HEK293 (cell line): Measurements from ENCODE around the gene ALOX15.
"Not testable (repeated sequence)": the region's sequence is repeated elsewhere in the genome, so short reads cannot be mapped to it uniquely, and the experiment has no call there.

Experiments used
- CTCF ChIA-PET: fragments of 350-600 bp; formaldehyde crosslinking; extraction: SDS; loops from one replicate; lab custom pipeline; 2021; ENCODE audit warnings: antibody characterized with exemption; lab: Yijun Ruan, JAX
- POLR2A ChIA-PET: fragments of 300-600 bp; formaldehyde crosslinking; extraction: SDS; loops from one replicate; lab custom pipeline; 2020; ENCODE audit warnings: antibody characterized with exemption, inconsistent platforms; lab: Yijun Ruan, JAX
- H3K27ac ChIP-seq: fragments of 200-500 bp; sonication (Bioruptor generic); 2 replicates; pipeline ENCODE4 v1.5.1; 2014; ENCODE audit warnings: low read depth, low read length, control low read depth, inconsistent platforms; ENCODE audit errors: extremely low read depth
- H3K36me3 ChIP-seq, 2 experiments: fragments of 200-500 bp in 1 of 2; sonication (Bioruptor generic) in 1 of 2; 1 replicate in 1 of 2; 2 replicates in 1 of 2; pipeline ENCODE4 v1.5.1; 2014 to 2017; ENCODE audit warnings: inconsistent platforms in 2 of 2, low read length in 2 of 2; ENCODE audit not compliant: control insufficient read depth in 2 of 2, insufficient read depth in 1 of 2
- H3K4me1 ChIP-seq: fragments of 200-500 bp; sonication (Bioruptor generic); 2 replicates; pipeline ENCODE4 v1.5.1; 2014; ENCODE audit warnings: mild to moderate bottlenecking, low read length, inconsistent platforms; ENCODE audit not compliant: control insufficient read depth, insufficient read depth
- H3K4me3 ChIP-seq: 2 replicates; pipeline ENCODE4 v1.5.1; 2011; ENCODE audit warnings: low read depth, mild to moderate bottlenecking, control low read depth, low read length, moderate library complexity
- H3K9me3 ChIP-seq: fragments of 200-500 bp; sonication (Bioruptor generic); 2 replicates; pipeline ENCODE4 v1.5.1; 2014; ENCODE audit warnings: low read depth, low read length, inconsistent platforms; ENCODE audit not compliant: control insufficient read depth, insufficient read depth
- BCL11A ChIP-seq: fragments of 450-650 bp; formaldehyde crosslinking; IDR thresholded peaks from 2 replicates; pipeline ENCODE4 v1.5.1; 2016; ENCODE audit warnings: low read depth, missing biosample characterization, missing genetic modification characterization
- FEZF1 ChIP-seq: fragments of 450-650 bp; formaldehyde crosslinking; IDR thresholded peaks from 2 replicates; pipeline ENCODE4 v1.5.1; 2016; ENCODE audit warnings: missing biosample characterization, missing genetic modification characterization
- GLI4 ChIP-seq: fragments of 450-650 bp; formaldehyde crosslinking; IDR thresholded peaks from 2 replicates; pipeline ENCODE4 v1.5.1; 2016; ENCODE audit warnings: missing biosample characterization, missing genetic modification characterization
- HOXD13 ChIP-seq: sonication (generic); formaldehyde crosslinking; IDR thresholded peaks from 2 replicates; pipeline ENCODE4 v1.8.0; 2022; ENCODE audit warnings: missing genetic modification reagents, borderline replicate concordance
- KLF9 ChIP-seq: fragments of 450-650 bp; formaldehyde crosslinking; IDR thresholded peaks from 2 replicates; pipeline ENCODE4 v1.5.1; 2016; ENCODE audit warnings: missing biosample characterization, missing genetic modification characterization, low read depth
- MZF1 ChIP-seq: fragments of 450-650 bp; formaldehyde crosslinking; IDR thresholded peaks from 2 replicates; pipeline ENCODE4 v1.5.1; 2017; ENCODE audit warnings: missing biosample characterization, missing genetic modification characterization, borderline replicate concordance
- TSHZ1 ChIP-seq: fragments of 450-650 bp; formaldehyde crosslinking; IDR thresholded peaks from 2 replicates; pipeline ENCODE4 v1.5.1; 2016; ENCODE audit warnings: missing biosample characterization, missing genetic modification characterization, borderline replicate concordance
- ZIC2 ChIP-seq: fragments of 450-650 bp; formaldehyde crosslinking; IDR thresholded peaks from 2 replicates; pipeline ENCODE4 v1.5.1; 2016; ENCODE audit warnings: missing biosample characterization, missing genetic modification characterization
- ZNF148 ChIP-seq: fragments of 450-650 bp; formaldehyde crosslinking; IDR thresholded peaks from 2 replicates; pipeline ENCODE4 v1.5.0; 2017; ENCODE audit warnings: missing biosample characterization, missing genetic modification characterization, borderline replicate concordance
- ZNF404 ChIP-seq: fragments of 450-650 bp; formaldehyde crosslinking; IDR thresholded peaks from 2 replicates; pipeline ENCODE4 v1.5.1; 2017; ENCODE audit warnings: missing biosample characterization, missing genetic modification characterization
- ZNF549 ChIP-seq: fragments of 450-650 bp; IDR thresholded peaks from 2 replicates; pipeline ENCODE4 v1.5.1; 2018; ENCODE audit warnings: missing biosample characterization, missing genetic modification characterization, mild to moderate bottlenecking, inconsistent platforms, moderate library complexity
- ZNF600 ChIP-seq: fragments of 450-650 bp; formaldehyde crosslinking; IDR thresholded peaks from 2 replicates; pipeline ENCODE4 v1.5.1; 2016; ENCODE audit warnings: missing biosample characterization, missing genetic modification characterization
- ZNF701 ChIP-seq: fragments of 450-650 bp; formaldehyde crosslinking; IDR thresholded peaks from 2 replicates; pipeline ENCODE4 v1.5.1; 2016; ENCODE audit warnings: missing biosample characterization, missing genetic modification characterization
- ZNF791 ChIP-seq: fragments of 450-650 bp; formaldehyde crosslinking; IDR thresholded peaks from 2 replicates; pipeline ENCODE4 v1.5.1; 2016; ENCODE audit warnings: missing biosample characterization, missing genetic modification characterization
- TF ChIP-seq, protein P1 (sequence below): fragments of 450-650 bp; formaldehyde crosslinking; IDR thresholded peaks from 2 replicates; pipeline ENCODE4 v1.5.1; 2016; ENCODE audit warnings: missing biosample characterization, missing genetic modification characterization
- TF ChIP-seq, protein P2 (sequence below): fragments of 450-650 bp; formaldehyde crosslinking; IDR thresholded peaks from 2 replicates; pipeline ENCODE4 v1.5.1; 2016; ENCODE audit warnings: missing biosample characterization, missing genetic modification characterization

Gene ALOX15

GRCh38 chr17:4657678-4658077 lies 16.2 kb upstream of the ALOX15 start (continued):
- no peak for TF ChIP-seq TSHZ1 (tag by site-specific recombination)
- no peak for TF ChIP-seq ZNF404 (tag by site-specific recombination)
- TF ChIP-seq, protein P1, sequence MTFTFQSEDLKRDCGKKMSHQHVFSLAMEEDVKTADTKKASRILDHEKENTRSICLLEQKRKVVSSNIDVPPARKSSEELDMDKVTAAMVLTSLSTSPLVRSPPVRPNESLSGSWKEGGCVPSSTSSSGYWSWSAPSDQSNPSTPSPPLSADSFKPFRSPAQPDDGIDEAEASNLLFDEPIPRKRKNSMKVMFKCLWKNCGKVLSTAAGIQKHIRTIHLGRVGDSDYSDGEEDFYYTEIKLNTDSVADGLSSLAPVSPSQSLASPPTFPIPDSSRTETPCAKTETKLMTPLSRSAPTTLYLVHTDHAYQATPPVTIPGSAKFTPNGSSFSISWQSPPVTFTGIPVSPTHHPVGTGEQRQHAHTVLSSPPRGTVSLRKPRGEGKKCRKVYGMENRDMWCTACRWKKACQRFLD (tag by site-specific recombination): no peak
- TF ChIP-seq KLF9: no peak
- TF ChIP-seq ZNF600: no peak
- TF ChIP-seq FEZF1 (tag by site-specific recombination): no peak
- no peak for TF ChIP-seq ZNF701 (tag by site-specific recombination)
- TF ChIP-seq MZF1: no peak
- no peak for TF ChIP-seq ZNF791 (tag by site-specific recombination)
- TF ChIP-seq ZIC2: no peak
- TF ChIP-seq ZNF148: no peak

DNA sequence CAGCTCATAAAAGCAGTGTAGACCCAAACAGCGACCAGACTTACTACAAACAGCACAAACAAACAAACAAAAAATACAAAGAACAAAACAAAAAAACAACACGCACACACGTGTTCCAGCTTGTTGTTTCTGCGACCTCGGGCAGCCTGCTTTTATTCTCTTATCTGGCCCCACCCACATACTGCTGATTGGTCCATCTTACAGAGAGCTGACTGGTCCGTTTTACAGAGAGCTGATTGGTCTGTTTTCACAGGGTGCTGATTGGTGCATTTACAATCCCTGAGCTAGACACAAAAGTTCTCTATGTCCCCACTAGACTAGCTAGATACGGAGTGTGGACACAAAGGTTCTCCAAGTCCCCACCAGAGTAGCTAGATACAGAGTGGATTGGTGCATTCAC lies 14.5 kb upstream of the ALOX15 start:
- CTCF ChIA-PET: interaction anchor here (0.6 to 2.4 kb wide), 3 partner anchors 9 to 311 kb away, joined by 3 to 7 read pairs (median 5); no protein-coding TSS in a partner anchor
- H3K27ac ChIP-seq, H3K9me3 ChIP-seq, POLR2A ChIA-PET, H3K4me1 ChIP-seq, H3K4me3 ChIP-seq, H3K36me3 ChIP-seq: not testable (repeated sequence)

DNA sequence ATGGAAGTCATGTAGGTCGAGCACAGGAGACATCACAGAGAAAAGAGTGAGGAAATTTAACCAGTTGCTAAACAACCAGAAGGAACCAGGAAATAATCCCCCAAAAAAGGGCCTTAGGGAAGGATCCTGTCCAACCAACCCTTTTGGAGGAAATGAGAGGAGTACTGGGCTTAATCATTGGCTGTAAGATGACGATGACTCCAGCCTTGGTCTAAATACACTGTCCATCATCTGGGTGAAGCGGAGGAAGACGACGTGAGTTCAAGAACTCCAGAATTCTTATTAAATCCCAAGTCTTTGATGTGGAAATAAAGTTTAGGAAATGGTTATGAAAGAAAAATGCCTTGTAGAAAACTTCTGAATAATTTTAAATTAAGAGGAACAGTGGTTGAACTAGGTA lies 11.5 kb upstream of the ALOX15 start:
- CTCF ChIA-PET: interaction anchor here (0.7 to 0.9 kb wide), 2 partner anchors 86 kb away, joined by 3 read pairs; no protein-coding TSS in a partner anchor
- POLR2A ChIA-PET: interaction anchor here (0.6 to 0.7 kb wide), 4 partner anchors 57 to 270 kb away, joined by 3 to 5 read pairs (median 3); no protein-coding TSS in a partner anchor

More for the DNA sequence above, 11.5 kb upstream of the ALOX15 start:
- H3K27ac ChIP-seq: no peak overlapping the region
- peaks cover 3% of the 10 kb centered on the region; the same call in 1 of the 2 replicates for H3K4me1 ChIP-seq
- H3K36me3 ChIP-seq: no peaks in the 10 kb centered on the region
- TF ChIP-seq, protein P2, sequence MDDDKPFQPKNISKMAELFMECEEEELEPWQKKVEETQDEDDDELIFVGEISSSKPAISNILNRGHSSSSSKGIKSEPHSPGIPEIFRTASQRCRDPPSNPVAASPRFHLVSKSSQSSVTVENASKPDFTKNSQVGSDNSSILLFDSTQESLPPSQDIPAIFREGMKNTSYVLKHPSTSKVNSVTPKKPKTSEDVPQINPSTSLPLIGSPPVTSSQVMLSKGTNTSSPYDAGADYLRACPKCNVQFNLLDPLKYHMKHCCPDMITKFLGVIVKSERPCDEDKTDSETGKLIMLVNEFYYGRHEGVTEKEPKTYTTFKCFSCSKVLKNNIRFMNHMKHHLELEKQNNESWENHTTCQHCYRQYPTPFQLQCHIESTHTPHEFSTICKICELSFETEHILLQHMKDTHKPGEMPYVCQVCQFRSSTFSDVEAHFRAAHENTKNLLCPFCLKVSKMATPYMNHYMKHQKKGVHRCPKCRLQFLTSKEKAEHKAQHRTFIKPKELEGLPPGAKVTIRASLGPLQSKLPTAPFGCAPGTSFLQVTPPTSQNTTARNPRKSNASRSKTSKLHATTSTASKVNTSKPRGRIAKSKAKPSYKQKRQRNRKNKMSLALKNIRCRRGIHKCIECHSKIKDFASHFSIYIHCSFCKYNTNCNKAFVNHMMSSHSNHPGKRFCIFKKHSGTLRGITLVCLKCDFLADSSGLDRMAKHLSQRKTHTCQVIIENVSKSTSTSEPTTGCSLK: no peak
- TF ChIP-seq GLI4 (tag by site-specific recombination) (no peak), ZNF549 (no peak), BCL11A (tag by site-specific recombination) (no peak), HOXD13 (no peak)
- H3K9me3 ChIP-seq: no peaks in the 10 kb centered on the region
- no peak overlapping the region for H3K4me3 ChIP-seq
